Aorta (tissue), 5 donors: Measurements from ENCODE around the gene PEX14. TPM values are rescaled to one million over a fixed set of nuclear protein-coding genes. Genes with fewer than 3 reads are reported as not detected.

ENCODE experiments used
- ATAC-seq: fragments of 200-7000 bp; cut with Tn5 transposase; one replicate; pipeline ENCODE4 v1.9.1; 2022; ENCODE audit warnings: moderate library complexity; ENCODE audit not compliant: low FRiP score
- DNase-seq, 2 donors: peaks; one replicate each; pipeline ENCODE4 v3.0.0-alpha.2; 2020
- H3K27ac ChIP-seq, 2 donors: one replicate each; pipeline ENCODE4 v1.5.1; 2013; ENCODE audit warnings: low read length in 2 of 2, mild to moderate bottlenecking in 2 of 2, moderate library complexity in 2 of 2, control low read depth in 1 of 2, inconsistent platforms in 1 of 2, low read depth in 1 of 2
- H3K27me3 ChIP-seq, 2 donors: one replicate each; pipeline ENCODE4 v1.6.1; 2013; ENCODE audit warnings: control low read depth in 1 of 2, low read length in 1 of 2, mild to moderate bottlenecking in 1 of 2, moderate library complexity in 1 of 2; ENCODE audit not compliant: insufficient read depth in 2 of 2, control insufficient read depth in 1 of 2
- H3K36me3 ChIP-seq, 2 donors: one replicate each; pipeline ENCODE4 v1.6.1; 2013; ENCODE audit warnings: control low read depth in 1 of 2, low read length in 1 of 2, mild to moderate bottlenecking in 1 of 2; ENCODE audit not compliant: insufficient read depth in 2 of 2, control insufficient read depth in 1 of 2
- H3K4me1 ChIP-seq, 2 donors: one replicate each; pipeline ENCODE4 v1.6.1; 2013; ENCODE audit warnings: low read length in 2 of 2, control low read depth in 1 of 2, mild to moderate bottlenecking in 1 of 2, moderate library complexity in 1 of 2; ENCODE audit not compliant: insufficient read depth in 2 of 2, control insufficient read depth in 1 of 2
- H3K4me3 ChIP-seq, 2 donors: one replicate each; pipeline ENCODE4 v1.5.1; 2013; ENCODE audit warnings: low read length in 2 of 2, control low read depth in 1 of 2, mild to moderate bottlenecking in 1 of 2
- H3K9me3 ChIP-seq: one replicate; pipeline ENCODE4 v1.6.1; 2013; ENCODE audit warnings: mild to moderate bottlenecking, low read length; ENCODE audit not compliant: control insufficient read depth
- WGBS, 2 donors: extraction: QIAGEN DNeasy Blood & Tissue Kit; methylation state at CpG; one replicate each; pipeline ENCODE4 v1.1.7; 2013; 5-methylcytosine and 5-hydroxymethylcytosine counted together
- intact Hi-C, 2 donors: fragments of 100-400 bp; cut with DNase I; formaldehyde crosslinking; loops; one replicate each; pipeline versions ENCODE4 v1.14.2 to v1.15.0; 2022
- polyA plus RNA-seq, 2 donors: library from polyadenylated mRNA; stranded (reverse); fragments of 200-250 nt; gene quantifications; one replicate each; pipeline ENCODE4 v1.2.3, GENCODE V29; 2013
- total RNA-seq, 2 donors: library from RNA; stranded (reverse); fragmentation: NEBNext Ultra II Directional; extraction: Animal tissue kit (Norgen Biotek cat#: 25700); gene quantifications; one replicate each; pipeline ENCODE4 v1.2.1, GENCODE V29; 2021
- donor health status: healthy with polysubstance abuse.
- donor health status: Bipolar disorder and iron deficiency.
- donor health status: DM: no; HTN: no; CAD: no.
- donor health status: DM: no; HTN: no; CAD: no.
- donor health status: DM: yes; HTN: yes; CAD: no.

Gene PEX14
- total and polyA plus RNA-seq, 4 donors, result 4.5 to 16.9 (median 14.4) TPM

- 94 to 95% methylated on average over 10 of the region's 10 CpGs for WGBS, 2 donors
- ATAC-seq, result no peak
- intact Hi-C loops, result no loop called here
- Histone ChIP-seq H3K36me3 (no peaks in the 10 kb centered on the region), H3K27me3 (no peaks in the 10 kb centered on the region), H3K4me1 (no peaks in the 10 kb centered on the region), H3K9me3 (no peaks in the 10 kb centered on the region), H3K4me3 (no peak overlapping the region), H3K27ac (no peak overlapping the region)
- DNase-seq, result no peak
These were observed 195.4 kb downstream of the PEX14 start for GRCh38 chr1:10670190-10670589.

DNA sequence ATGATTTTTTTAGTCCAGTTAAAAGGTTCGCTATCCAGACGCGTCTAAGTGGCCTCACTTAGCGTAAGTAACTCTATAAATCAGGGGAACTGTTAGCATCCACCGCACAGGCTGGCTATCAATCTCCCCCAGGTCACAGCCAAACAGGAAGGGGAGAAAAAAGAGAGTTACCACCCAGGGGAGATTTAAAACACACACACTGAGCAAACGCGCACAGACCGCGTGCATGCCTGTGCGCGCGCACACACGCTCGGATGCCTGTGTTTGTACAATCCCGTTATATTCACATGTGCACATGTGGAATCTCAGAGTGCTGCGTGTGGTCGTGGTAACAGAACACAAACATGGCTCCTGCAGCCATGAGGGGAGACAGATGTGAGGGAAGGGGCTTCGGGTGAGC is 196.3 kb downstream of the PEX14 start:
- Histone ChIP-seq H3K27me3 (no peaks in the 10 kb centered on the region), H3K4me3 (no peak overlapping the region), H3K36me3 (no peaks in the 10 kb centered on the region), H3K9me3 (no peaks in the 10 kb centered on the region), H3K4me1 (no peaks in the 10 kb centered on the region), H3K27ac (no peak overlapping the region)
- intact Hi-C loops, result no loop called here
- ATAC-seq (no peak), DNase-seq (no peak)
- WGBS, 2 donors, result 86 to 88% methylated on average over 18 of the region's 18 CpGs

DNA sequence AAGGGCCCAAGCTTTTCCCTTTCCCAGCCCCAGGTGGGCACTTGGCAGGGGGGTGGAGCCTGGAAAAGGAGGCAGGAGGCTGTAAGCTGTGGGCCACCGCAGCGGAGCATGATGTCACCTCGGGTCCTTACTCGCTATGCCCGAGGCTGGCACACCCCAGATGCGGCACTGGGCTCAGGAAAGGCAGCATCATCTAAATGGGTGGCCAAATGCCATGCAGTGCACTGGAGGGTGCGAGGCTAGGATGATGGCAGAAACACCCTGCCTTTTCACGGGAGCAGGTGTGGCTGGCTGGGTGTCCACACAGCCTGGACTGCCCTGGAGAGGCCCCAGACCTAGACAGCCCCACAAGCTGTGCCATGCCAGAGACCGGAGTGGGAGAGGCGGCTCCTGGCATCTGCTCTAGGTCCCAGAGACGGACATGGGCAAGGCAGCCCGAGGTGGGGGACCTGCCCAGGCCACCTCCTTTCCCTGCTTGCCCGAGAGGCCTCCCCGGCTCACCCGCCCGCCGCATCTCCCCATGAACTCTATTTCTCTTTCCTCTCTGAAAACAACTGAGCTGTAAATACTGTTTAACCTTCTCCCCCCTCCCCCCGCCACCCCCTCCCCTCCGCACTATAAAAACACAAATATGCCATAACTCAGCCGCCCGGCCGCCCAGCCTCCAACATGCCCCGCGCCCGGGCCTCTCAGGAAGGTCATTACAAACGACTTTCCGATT is 197.0 kb downstream of the PEX14 start:
- H3K36me3 ChIP-seq, result no peaks in the 10 kb centered on the region
- H3K9me3 ChIP-seq, result no peaks in the 10 kb centered on the region
- DNase-seq (no peak), ATAC-seq (no peak)
- no peak overlapping the region for H3K27ac ChIP-seq
- no peak overlapping the region for H3K4me3 ChIP-seq
- intact Hi-C loops, result no loop called here
- no peaks in the 10 kb centered on the region for H3K4me1 ChIP-seq
- H3K27me3 ChIP-seq, result no peaks in the 10 kb centered on the region
- 82 to 86% methylated on average over 25 to 27 of the region's 27 CpGs for WGBS, 2 donors

GRCh38 chr1:10672343-10673050 is 197.7 kb downstream of the PEX14 start:
- ATAC-seq (no peak), DNase-seq (no peak)
- intact Hi-C loops, result no loop called here
- no peaks in the 10 kb centered on the region for H3K4me1 ChIP-seq
- WGBS, 2 donors, result 92% methylated on average over 35 of the region's 35 CpGs
- H3K27ac ChIP-seq, result no peak overlapping the region
- H3K9me3 ChIP-seq, result no peaks in the 10 kb centered on the region
- no peak overlapping the region for H3K4me3 ChIP-seq
- H3K27me3 ChIP-seq, result no peaks in the 10 kb centered on the region
- no peaks in the 10 kb centered on the region for H3K36me3 ChIP-seq

DNA sequence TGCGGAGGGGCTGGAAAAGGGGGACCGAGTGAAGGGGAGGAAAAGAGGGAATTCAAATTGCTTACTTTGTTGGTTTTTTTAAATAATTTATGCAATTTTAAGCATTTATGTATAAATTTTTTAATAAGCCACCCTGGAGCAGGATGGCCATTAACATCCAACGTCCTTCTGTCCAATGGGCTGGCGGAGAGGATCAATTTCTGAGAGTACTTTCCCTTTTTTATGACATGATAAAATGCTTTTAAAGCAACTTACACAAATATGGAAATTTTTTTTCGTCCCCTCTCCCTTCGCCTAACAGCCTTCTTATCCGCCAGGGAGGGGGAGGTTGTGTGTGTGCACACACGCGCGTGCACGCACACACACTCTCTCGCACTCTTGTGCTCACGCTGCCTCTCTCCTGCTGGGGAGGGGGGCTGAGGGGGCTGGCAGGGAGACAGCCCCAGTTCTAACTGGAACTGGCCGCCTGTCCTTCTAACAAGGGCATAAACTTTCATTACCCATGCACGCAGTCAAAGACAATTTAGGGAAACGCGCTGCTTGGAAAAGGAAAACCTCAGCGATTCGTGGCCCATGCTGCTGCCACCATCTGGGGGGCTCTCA is 198.5 kb downstream of the PEX14 start:
- ATAC-seq, result no peak
- intact Hi-C loops, result no loop called here
- Histone ChIP-seq H3K27me3 (no peaks in the 10 kb centered on the region), H3K36me3 (no peaks in the 10 kb centered on the region), H3K9me3 (no peaks in the 10 kb centered on the region), H3K4me3 (no peak overlapping the region), H3K4me1 (no peaks in the 10 kb centered on the region), H3K27ac (no peak overlapping the region)
- 95 to 96% methylated on average over 19 of the region's 19 CpGs for WGBS, 2 donors
- no peak for DNase-seq

- H3K27me3 ChIP-seq, result no peaks in the 10 kb centered on the region
- ATAC-seq, result no peak
- WGBS, 2 donors, result 94 to 95% methylated on average over 16 of the region's 16 CpGs
These were observed 199.5 kb downstream of the PEX14 start for GRCh38 chr1:10674222-10674621.

DNA sequence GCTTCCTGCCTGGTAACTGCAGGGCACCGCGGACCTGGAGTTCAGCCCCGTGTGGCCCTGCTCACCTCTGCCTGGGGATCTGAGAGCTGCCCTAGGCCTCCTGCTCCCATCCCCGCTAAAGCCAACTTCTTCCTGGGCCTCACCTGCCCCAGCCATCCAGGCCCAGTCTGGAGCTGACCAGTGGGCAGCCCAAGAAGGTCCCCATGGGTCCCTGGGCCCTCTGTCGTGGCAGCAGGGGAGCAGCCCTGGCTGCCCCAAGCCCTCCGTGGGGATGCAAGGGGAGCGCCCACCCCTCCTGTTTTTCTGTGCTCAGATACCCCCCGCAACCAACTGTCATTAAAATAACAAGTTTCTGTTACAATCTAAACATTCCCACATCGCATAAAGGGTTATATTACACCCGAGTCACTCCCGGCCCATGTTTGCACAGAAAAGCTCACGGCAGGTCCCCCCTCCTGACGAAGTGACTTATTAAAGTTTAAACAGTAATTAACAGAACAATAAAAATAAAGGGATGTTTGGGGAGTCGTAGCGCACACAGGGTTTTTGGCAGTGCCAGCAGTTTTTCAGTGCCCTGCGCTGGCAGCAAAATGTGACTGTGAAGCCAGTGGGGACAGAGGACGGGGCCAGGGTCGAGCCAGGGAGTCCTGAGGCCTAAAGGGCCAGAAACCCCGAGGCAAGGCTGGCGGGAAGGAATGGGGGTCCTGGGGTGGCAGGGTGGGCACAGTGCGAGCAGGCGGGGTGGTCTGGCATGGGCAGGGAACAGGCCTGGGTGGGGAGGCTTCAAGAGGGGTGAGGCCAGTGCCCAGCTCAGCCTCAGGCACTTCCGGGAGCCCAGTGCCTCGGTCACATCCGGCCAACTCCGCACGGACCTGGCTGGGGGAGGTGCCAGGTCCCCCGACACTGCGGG is 200.2 kb downstream of the PEX14 start:
- Histone ChIP-seq H3K9me3 (no peaks in the 10 kb centered on the region), H3K4me3 (no peak overlapping the region), H3K27ac (peak overlapping the region in 1 of 2 donors; percentile 6), H3K4me1 (no peaks in the 10 kb centered on the region), H3K36me3 (no peaks in the 10 kb centered on the region), H3K27me3 (no peaks in the 10 kb centered on the region)
- ATAC-seq (no peak), DNase-seq (no peak)
- 29 to 37% methylated on average over 24 to 29 of the region's 29 CpGs for WGBS, 2 donors
- intact Hi-C loops, result loop anchor here in 1 of 2 donors (5.0 kb wide), 1 partner anchor 43 kb away; no protein-coding TSS in a partner anchor

More at GRCh38 chr1:10674222-10674621, 199.5 kb downstream of the PEX14 start:
- Histone ChIP-seq H3K4me1 (no peaks in the 10 kb centered on the region), H3K4me3 (no peak overlapping the region), H3K27ac (no peak overlapping the region), H3K36me3 (no peaks in the 10 kb centered on the region), H3K9me3 (no peaks in the 10 kb centered on the region)
- intact Hi-C loops, result no loop called here
- DNase-seq, result no peak

- Histone ChIP-seq H3K9me3 (no peaks in the 10 kb centered on the region), H3K27me3 (no peaks in the 10 kb centered on the region), H3K36me3 (no peaks in the 10 kb centered on the region), H3K27ac (peak overlapping the region in 1 of 2 donors; percentile 32), H3K4me3 (no peak overlapping the region), H3K4me1 (no peaks in the 10 kb centered on the region)
- WGBS, 2 donors, result 84 to 85% methylated on average over 4 to 5 of the region's 5 CpGs
- intact Hi-C loops, result loop anchor here in 1 of 2 donors (5.0 kb wide), 1 partner anchor 44 kb away; no protein-coding TSS in a partner anchor
- ATAC-seq (no peak), DNase-seq (no peak)
These were observed 201.1 kb downstream of the PEX14 start for GRCh38 chr1:10675813-10676212.
